Activated CD4-positive, CD25-positive, alpha-beta regulatory T cell treated with anti-CD3 and anti-CD28 coated beads, Interleukin-2, amount 50 U/mL, for 72 hours (primary cell): Measurements from ENCODE around the gene CRYBB2.
A peak's percentile ranks its signal among the peaks of the same experiment; 100 is the strongest.
"Not testable (repeated sequence)": the region's sequence is repeated elsewhere in the genome, so short reads cannot be mapped to it uniquely, and the experiment has no call there.

Source experiments
- DNase-seq: peaks from one replicate; pipeline ENCODE4 v3.0.0; 2021

Gene CRYBB2

GRCh38 chr22:25200967-25201366 lies 18.5 kb upstream of the CRYBB2 start:
- DNase-seq, result no peak

DNA sequence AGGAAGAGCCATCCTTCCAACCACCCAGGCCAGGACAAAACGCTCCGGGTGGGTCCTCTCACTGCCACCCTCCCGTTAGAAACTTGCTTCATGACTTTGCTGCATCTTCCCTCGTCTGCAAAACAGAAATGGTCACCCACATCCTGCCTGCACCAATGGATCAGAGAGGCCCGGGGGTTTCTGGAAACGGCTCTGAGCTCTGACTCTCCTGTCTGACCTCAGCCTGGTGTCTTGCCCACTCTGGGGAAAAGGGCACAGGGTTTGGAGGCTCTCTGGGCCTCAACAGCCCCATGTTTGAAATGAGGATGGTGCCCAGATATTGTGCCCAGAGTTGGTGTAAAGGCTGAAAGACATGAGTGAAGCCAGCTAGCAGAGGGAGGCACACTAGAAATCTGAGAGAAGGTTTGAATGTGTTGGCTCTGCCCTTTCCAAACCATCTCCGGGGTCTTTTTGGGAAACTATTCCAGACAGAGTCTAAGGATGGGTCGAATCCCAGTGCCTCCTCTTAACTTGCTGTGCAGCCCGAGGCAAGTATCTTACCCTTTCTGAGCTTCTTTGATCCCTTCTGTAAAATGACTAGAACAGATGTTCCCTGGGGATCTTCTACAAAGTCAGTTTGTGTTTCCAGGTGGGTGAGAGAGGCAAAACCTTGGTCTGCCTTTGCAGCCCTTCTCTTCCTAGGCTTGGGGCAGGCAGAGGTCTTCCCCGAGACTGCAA lies 17.7 kb upstream of the CRYBB2 start:
- DNase-seq, result no peak

- DNase-seq, result peak; percentile 65
Measured at GRCh38 chr22:25202290-25202921, 17.0 kb upstream of the CRYBB2 start.

DNA sequence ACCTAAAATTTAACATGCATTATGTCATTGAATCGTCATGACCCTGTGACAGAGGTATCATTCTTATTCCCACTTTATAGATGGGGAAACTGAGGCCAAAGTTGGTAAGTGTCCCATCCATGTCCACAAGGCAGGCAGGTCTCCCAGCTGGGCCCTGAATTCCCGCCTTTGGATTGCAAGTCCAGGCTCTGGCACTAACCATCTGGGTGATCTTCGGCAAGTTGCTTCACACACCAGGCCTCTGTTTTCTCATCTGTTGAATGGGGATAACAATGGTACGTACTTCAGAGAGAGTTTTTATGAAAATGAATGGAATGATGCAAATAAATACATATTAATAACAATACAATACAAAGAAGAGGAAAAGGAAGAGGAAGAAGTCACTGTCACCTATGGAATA lies 16.4 kb upstream of the CRYBB2 start:
- no peak for DNase-seq

- DNase-seq, result not testable (repeated sequence)
Measured at GRCh38 chr22:25204547-25204946, 14.9 kb upstream of the CRYBB2 start.

- no peak for DNase-seq
Measured at GRCh38 chr22:25205847-25206246, 13.6 kb upstream of the CRYBB2 start.

DNA sequence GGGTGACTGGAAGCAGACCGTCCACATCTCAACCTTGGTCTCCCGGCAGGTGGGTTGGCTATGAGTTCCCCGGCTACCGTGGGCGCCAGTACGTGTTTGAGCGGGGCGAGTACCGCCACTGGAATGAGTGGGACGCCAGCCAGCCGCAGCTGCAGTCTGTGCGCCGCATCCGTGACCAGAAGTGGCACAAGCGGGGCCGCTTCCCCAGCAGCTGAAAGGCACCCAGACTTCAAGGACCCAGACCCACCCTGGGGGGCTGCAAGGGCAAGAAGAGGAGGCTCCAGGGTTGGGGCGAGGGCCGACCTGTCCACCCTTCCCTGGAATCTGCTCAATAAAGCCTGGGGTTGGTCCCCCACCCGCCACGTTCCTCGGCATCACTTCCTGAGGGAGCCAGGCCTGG lies 12.4 kb upstream of the CRYBB2 start:
- DNase-seq, result no peak

DNA sequence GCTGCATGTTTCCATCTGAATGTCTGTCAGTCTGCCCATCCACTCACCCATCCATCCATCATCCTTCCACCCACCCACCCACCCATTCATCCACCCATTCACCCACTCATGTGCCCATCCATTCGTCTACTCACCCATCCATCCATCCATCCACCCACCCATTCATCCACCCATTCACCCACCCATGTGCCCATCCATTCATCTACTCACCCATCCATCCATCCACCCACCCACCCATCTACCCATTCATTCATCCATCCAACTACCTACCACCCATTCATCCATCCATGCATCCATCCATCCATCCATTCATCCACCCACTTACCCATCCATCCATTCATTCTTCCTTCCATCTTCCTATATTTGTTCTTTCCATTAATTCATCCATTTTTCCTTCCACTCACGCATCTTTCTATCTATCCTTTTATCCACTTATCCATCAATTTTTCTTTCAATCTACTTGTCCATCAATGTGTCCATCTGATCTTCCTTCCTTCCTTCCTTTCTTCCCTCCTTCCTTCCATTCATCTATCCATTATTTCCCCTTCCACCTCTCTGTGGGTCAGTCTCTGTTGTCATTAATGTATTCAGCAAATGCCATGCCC lies 11.8 kb upstream of the CRYBB2 start:
- DNase-seq, result no peak

DNA sequence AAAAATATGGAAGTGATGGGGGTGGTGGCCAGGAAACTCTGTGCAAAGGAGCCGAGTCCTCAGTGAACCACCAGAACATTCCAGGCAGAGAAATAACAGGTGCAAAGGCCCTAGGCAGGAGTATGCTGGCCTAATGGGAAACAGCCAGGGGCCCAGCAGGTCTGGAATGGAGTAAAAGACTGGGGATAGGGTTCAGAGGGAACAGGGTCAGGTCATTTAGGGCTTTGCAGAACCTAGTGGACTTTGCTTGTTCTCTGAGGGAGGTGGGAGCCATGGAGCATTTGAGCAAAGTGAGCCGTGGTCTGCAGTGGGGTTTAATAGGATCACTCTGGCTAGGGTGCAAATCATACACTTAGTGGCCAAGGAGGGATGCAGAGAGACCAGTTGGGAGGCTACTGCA lies 11.1 kb upstream of the CRYBB2 start:
- DNase-seq, result no peak

DNA sequence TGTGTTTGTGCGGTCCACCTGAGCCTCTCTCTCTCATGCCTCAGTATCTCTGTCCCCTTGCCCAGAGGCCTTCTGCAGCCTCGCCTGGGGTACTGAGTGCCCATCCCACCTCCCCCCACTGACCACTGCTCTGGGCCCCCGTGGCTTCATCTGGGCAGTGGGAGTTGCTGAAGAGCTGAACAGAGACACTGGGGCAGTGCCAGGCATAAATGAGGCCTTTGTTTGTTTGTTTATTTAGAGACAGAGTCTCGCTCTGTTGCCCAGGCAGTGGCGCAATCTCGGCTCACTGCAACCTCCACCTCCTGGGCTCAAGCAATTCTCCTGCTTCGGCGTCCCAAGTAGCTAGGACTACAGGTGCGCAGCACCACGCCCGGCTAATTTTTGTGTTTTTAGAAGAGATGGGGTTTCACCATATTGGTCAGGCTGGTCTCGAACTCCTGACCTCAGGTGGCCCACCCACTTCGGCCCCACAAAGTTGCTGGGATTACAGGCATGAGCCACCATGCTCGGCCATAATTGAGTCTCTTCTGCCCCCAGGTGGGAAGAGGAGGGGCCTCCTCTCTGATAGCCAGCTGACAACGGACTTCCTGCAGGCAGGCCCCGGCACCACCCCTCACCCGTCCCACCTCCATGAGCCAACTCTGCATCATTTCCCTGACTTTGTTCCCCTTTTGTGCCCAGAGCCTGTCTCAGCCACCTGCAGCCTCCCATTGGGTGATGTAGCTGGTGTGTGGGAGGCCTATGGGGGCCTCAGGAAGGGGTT lies 10.5 kb upstream of the CRYBB2 start:
- no peak for DNase-seq

- no peak for DNase-seq
Measured at GRCh38 chr22:25210793-25211192, 8.6 kb upstream of the CRYBB2 start.

GRCh38 chr22:25212337-25212736 lies 7.1 kb upstream of the CRYBB2 start:
- DNase-seq, result no peak

- no peak for DNase-seq
Measured at GRCh38 chr22:25213221-25213620, 6.2 kb upstream of the CRYBB2 start.

- DNase-seq, result no peak
Measured at GRCh38 chr22:25216230-25216629, 3.2 kb upstream of the CRYBB2 start.

- DNase-seq, result no peak
Measured at GRCh38 chr22:25219948-25220442, 556 bp downstream of the CRYBB2 start.

DNA sequence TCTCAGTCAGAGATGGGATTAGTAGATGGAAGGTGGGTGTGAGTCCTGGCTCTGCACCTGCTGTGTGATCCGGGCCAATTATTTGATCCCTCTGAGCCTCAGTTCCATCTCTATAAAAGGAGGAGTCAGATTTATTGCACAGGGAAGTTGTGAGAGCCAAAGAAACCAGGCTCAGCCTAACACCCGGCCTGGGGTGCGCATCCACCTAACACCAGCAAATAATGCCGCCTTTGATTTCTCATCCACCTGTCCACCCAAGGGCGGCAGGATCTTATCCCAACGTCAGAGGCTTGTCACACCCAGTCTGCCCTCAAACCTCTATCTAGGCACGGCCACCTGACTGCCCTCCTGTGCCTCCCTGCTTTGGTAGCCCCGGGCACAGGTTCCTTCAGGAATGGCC lies 2.4 kb downstream of the CRYBB2 start:
- DNase-seq, result no peak

DNA sequence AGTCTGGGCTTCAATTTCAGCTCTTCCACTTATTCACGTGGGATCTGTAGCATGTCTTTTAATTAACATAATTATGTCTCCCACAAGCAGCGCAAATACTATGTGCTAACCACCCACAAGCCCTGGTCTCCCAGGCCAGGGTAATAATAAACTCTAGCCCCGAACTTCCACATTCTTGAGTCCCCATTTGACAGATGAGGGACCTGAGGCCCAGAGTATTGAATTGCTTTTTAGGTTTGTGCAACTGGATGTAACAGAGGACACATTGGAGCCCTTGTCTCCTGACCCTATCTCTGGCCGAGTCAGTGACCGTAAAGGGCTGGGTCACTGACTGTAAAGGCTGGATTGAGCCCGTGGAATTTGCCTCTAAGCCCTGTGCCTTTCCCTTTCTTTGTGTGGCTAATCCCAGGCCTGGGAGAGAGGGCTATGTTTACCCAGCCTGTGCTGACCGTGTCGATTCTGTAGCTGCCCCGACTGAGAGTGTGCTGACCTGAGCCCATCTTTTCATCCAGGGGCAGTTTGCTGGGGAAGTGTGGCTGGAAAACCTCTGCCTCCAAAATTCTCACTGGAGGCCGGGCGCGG lies 3.9 kb downstream of the CRYBB2 start:
- no peak for DNase-seq

- DNase-seq, result no peak
Measured at GRCh38 chr22:25228822-25229221, 9.4 kb downstream of the CRYBB2 start.

DNA sequence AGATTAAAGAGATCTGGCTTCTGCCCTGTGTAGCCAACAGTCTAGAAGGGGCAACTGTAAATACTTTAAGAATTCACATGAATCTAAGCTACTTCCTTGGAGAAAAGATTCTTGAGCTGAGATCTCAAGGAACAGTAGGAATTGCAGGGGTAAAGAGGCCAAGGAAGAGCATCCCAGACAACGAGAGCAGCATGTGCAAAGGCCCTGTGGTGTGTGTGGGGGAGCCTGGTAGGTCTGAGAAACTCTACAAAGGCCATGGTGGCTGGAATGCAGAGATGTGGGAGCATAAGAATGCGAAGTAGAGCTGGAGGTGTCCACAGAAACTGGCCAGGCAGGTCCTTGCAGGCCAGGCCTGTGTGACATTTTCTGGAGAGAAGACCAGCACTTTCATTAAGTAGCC lies 11.3 kb downstream of the CRYBB2 start:
- DNase-seq, result not testable (repeated sequence)

DNA sequence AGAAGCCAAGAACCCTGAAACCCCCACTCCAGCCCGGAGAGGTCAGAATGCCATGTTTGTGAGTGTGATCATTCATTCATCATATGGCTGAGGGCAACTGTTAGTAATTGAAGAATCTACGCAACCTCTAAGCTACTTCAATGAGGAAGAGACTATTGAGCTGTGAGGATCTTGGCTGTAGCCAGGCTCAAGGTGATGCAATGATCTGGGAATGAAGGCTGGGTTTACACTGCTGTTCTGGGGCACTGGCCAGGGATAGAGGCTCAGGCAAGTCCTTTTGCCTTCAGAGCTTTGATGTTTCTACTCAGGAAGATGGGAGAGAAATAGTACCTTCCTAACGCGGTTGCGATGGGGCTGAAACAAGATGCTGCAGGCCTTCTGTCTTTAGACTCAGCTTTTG lies 12.9 kb downstream of the CRYBB2 start:
- DNase-seq, result no peak

GRCh38 chr22:25233706-25234105 lies 14.3 kb downstream of the CRYBB2 start:
- DNase-seq, result not testable (repeated sequence)

DNA sequence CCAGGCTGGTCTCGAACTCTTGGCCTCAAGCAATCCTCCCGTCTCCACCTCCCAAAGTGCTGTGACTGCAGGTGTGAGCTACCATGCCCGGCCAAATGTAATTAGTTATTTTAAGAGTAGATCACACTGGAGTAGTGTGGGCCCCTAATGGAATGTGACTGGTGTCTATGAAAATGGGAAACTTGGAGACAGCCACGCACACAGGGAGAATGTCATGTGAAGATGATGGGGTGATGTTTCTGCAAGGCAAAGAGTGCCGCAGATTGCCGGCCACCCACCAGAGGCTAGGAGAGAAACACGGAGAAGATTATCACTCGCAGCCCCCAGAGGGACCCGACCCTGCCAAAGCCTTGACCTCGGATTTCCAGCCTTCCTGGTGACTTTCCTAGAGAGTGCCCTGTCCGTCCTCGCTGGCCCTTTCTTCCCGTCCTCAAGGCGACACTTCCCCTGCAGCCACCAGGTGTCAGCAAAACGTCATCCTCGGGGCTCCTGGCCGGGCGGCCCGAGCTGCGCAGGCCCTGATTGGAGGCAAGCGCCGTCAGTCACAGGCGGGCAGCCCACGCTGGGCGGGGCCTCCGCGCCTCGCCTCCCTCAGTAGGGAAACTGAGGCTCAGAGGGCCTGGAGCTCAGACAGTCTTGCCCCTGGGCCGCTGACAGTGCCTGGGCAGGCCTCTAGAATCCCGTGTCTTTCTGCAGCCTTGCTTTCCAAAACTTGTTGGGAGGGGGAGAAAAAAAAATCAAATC lies 16.3 kb downstream of the CRYBB2 start:
- DNase-seq, result peak; percentile 73
